ENCODE measurements around the gene BCL11A. TPM values are rescaled to one million over a fixed set of nuclear protein-coding genes. Genes with fewer than 3 reads are reported as not detected.

BCL11A gene
- total RNA-seq, 4 donors from 2014 or later = 1.5 to 8.8 (median 3.2) TPM

DNA sequence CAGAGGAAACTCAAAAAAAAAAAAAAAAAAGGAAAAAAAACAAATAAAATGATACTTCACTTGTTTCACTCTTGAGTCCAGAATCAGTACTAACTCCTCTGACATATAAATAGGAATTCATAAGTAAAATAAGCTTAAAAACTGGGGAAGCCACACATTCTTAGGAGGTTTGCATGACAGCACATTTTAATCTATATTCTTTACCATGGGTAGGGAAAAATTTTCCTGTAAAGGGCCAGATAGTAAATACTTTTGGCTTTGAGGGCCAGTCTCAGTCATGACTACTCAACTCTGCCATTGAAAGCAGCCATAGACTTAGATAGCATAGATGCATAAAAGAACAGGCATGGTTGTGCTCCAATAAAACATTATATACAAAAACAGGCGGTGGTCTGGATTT lies 145.2 kb downstream of the BCL11A start:
- no peak overlapping the region for H3K27ac ChIP-seq

DNA sequence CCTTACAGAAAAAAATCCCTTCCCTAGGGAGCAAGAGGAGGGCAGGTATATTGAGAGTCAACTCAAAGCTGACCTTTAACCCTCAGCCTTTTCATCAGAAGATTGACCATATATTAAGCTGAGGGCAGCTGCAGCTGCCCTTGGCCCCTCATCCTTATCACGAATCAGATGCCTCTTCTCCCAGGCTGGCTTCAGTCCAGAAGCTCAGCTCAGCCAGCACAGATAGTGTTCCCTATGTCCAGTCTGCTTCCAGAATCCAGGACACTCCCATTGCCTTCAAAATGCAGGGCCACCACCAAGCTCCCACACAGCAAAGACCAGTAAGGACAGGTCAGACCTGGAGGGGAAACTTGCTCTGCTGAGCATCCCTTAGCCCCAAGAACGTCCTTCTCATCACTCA lies 146.1 kb downstream of the BCL11A start:
- Histone ChIP-seq H3K36me3 (no peaks in the 10 kb centered on the region), H3K4me3 (no peak overlapping the region), H3K27me3 (no peaks in the 10 kb centered on the region), H3K4me1 (no peaks in the 10 kb centered on the region), H3K9me3 (no peaks in the 10 kb centered on the region), H3K27ac (no peak overlapping the region)
- no peak for DNase-seq
- intact Hi-C loops (cut with DNase I; ENCODE audit: low total_unique reads) = no loop called here
- TF ChIP-seq, protein P1, sequence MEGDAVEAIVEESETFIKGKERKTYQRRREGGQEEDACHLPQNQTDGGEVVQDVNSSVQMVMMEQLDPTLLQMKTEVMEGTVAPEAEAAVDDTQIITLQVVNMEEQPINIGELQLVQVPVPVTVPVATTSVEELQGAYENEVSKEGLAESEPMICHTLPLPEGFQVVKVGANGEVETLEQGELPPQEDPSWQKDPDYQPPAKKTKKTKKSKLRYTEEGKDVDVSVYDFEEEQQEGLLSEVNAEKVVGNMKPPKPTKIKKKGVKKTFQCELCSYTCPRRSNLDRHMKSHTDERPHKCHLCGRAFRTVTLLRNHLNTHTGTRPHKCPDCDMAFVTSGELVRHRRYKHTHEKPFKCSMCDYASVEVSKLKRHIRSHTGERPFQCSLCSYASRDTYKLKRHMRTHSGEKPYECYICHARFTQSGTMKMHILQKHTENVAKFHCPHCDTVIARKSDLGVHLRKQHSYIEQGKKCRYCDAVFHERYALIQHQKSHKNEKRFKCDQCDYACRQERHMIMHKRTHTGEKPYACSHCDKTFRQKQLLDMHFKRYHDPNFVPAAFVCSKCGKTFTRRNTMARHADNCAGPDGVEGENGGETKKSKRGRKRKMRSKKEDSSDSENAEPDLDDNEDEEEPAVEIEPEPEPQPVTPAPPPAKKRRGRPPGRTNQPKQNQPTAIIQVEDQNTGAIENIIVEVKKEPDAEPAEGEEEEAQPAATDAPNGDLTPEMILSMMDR (IDR thresholded peaks at IDR 0.05) = no peak
- TF ChIP-seq POLR2A (IDR thresholded peaks at IDR 0.05) = no peak

More for the DNA sequence above, 145.2 kb downstream of the BCL11A start:
- no peak for DNase-seq
- intact Hi-C loops (cut with DNase I; ENCODE audit: low total_unique reads) = no loop called here
- H3K9me3 ChIP-seq = no peaks in the 10 kb centered on the region
- H3K4me1 ChIP-seq = no peaks in the 10 kb centered on the region
- H3K36me3 ChIP-seq = no peaks in the 10 kb centered on the region
- H3K4me3 ChIP-seq = no peak overlapping the region
- H3K27me3 ChIP-seq = no peaks in the 10 kb centered on the region
- TF ChIP-seq, protein P1 (IDR thresholded peaks at IDR 0.05) = no peak
- TF ChIP-seq POLR2A (IDR thresholded peaks at IDR 0.05) = no peak

DNA sequence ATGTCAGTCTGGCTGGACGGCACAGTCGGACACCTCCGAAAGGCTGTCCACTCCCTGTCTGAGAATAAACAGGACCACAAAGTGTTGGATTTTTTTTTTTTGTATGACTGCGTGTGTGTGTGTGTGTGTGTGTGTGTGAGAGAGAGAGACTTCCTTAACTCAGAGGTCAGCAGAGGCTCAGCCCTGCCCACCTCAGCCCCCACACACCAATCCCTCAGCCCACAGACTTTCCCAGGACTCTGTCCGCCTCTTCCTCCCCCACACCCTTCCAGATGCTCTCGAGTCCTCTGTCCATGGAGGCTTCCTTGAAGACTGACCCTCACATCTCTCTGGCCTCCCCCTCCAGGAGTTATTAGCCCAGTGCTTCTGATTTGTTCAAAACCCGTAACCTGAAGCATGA lies 147.3 kb downstream of the BCL11A start:
- Histone ChIP-seq H3K27me3 (no peaks in the 10 kb centered on the region), H3K4me1 (no peaks in the 10 kb centered on the region), H3K36me3 (no peaks in the 10 kb centered on the region), H3K27ac (no peak overlapping the region), H3K4me3 (no peak overlapping the region), H3K9me3 (no peaks in the 10 kb centered on the region)
- intact Hi-C loops (cut with DNase I; ENCODE audit: low total_unique reads) = no loop called here
- TF ChIP-seq POLR2A (IDR thresholded peaks at IDR 0.05) = no peak
- TF ChIP-seq, protein P1 (IDR thresholded peaks at IDR 0.05) = no peak
- DNase-seq = no peak

DNA sequence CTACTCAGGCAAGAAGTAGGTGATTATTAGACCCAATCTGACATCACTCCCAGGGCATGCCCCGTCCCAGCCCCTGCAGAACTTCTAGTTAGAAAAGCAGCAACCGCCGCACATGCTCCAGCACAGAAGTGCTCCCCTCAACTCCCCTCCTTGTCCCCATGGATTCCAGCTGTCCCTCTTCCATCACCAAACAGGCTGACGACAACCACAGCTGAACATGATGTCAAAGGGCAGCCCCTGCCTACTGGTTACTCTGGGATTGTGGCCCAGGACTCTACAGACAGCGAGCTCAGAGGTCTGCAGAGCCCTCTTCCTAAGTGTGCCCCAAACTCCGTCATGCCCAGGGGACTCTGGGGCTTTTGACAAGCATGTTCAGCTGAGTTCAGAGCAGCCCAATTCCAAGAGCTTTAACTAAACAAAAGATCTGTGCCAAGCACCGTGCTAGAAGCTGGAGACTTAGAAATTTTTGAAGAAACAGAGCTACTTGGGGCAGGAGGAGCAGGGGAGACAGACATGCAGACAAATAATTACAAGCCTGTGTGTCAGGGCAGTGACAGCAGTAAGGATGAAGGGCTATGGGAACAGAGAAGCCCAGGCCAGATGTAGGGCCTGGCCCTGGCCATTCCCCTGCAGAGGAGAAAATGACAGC lies 148.1 kb downstream of the BCL11A start:
- no peak overlapping the region for H3K4me3 ChIP-seq
- H3K4me1 ChIP-seq = no peaks in the 10 kb centered on the region
- H3K36me3 ChIP-seq = no peaks in the 10 kb centered on the region
- H3K27ac ChIP-seq = no peak overlapping the region
- DNase-seq = no peak
- no peaks in the 10 kb centered on the region for H3K9me3 ChIP-seq
- intact Hi-C loops (cut with DNase I; ENCODE audit: low total_unique reads) = no loop called here
- TF ChIP-seq, protein P1 (IDR thresholded peaks at IDR 0.05) = no peak
- TF ChIP-seq POLR2A (IDR thresholded peaks at IDR 0.05) = no peak
- H3K27me3 ChIP-seq = no peaks in the 10 kb centered on the region

Other genes with a start within 250 kb of the BCL11A start
- gene PAPOLG, start 202.6 kb upstream of the BCL11A start, total RNA-seq = 10 to 100 TPM in 3 of 4 donors, 1 to 10 TPM in 1; 7.7 to 32.1 (median 15.0) TPM